Measurements from ENCODE around the gene CCSER2. TPM values are rescaled to one million over a fixed set of nuclear protein-coding genes. Genes with fewer than 3 reads are reported as not detected.

Gene CCSER2
- polyA plus RNA-seq, 1 of the 3 experiments (the other 2 are of a cell fraction), result 8.5 TPM

- Histone ChIP-seq H3K27ac (ENCODE audit: low read depth in 2 of 2, low read length in 1 of 2) (no peak overlapping the region), H3K4me2 (no peak overlapping the region), H3F3A (replicated peaks; ENCODE audit: insufficient read depth) (peaks cover 18% of the 10 kb centered on the region), H3K36me3 (replicated peaks in 1 of 2; ENCODE audit: control insufficient read depth in 1 of 2, insufficient read depth in 2 of 2, low read length in 1 of 2) (no peaks in the 10 kb centered on the region), H3K27me3 (ENCODE audit: insufficient read depth) (no peaks in the 10 kb centered on the region), H3K4me3 (ENCODE audit: low read depth in 2 of 2, low read length in 1 of 2) (no peak overlapping the region), H3K4me1 (ENCODE audit: control insufficient read depth in 1 of 2, insufficient read depth in 2 of 2, low read depth in 1 of 2, low read length in 1 of 2) (peaks cover 13 to 21% of the 10 kb centered on the region in 2 experiments), H2AFZ (ENCODE audit: low read depth) (no peak overlapping the region), H3K9me2 (no peaks in the 10 kb centered on the region), H4K20me1 (ENCODE audit: insufficient read depth) (peaks cover 96% of the 10 kb centered on the region), H3K9me3 (no peaks in the 10 kb centered on the region), H3K9ac (no peak overlapping the region), H3K79me2 (ENCODE audit: insufficient read depth) (peaks cover 99% of the 10 kb centered on the region)
- TF ChIP-seq MXI1 (IDR thresholded peaks at IDR 0.05; ENCODE audit: low read depth, low read length), result no peak
- TF ChIP-seq, protein P1, sequence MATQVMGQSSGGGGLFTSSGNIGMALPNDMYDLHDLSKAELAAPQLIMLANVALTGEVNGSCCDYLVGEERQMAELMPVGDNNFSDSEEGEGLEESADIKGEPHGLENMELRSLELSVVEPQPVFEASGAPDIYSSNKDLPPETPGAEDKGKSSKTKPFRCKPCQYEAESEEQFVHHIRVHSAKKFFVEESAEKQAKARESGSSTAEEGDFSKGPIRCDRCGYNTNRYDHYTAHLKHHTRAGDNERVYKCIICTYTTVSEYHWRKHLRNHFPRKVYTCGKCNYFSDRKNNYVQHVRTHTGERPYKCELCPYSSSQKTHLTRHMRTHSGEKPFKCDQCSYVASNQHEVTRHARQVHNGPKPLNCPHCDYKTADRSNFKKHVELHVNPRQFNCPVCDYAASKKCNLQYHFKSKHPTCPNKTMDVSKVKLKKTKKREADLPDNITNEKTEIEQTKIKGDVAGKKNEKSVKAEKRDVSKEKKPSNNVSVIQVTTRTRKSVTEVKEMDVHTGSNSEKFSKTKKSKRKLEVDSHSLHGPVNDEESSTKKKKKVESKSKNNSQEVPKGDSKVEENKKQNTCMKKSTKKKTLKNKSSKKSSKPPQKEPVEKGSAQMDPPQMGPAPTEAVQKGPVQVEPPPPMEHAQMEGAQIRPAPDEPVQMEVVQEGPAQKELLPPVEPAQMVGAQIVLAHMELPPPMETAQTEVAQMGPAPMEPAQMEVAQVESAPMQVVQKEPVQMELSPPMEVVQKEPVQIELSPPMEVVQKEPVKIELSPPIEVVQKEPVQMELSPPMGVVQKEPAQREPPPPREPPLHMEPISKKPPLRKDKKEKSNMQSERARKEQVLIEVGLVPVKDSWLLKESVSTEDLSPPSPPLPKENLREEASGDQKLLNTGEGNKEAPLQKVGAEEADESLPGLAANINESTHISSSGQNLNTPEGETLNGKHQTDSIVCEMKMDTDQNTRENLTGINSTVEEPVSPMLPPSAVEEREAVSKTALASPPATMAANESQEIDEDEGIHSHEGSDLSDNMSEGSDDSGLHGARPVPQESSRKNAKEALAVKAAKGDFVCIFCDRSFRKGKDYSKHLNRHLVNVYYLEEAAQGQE (IDR thresholded peaks at IDR 0.05; ENCODE audit: low read depth, low read length), result no peak
- no peak for TF ChIP-seq ZBTB33 (IDR thresholded peaks at IDR 0.05; ENCODE audit: borderline replicate concordance, low read depth)
- TF ChIP-seq JUND (IDR thresholded peaks at IDR 0.05), result no peak
- TF ChIP-seq RXRA (IDR thresholded peaks at IDR 0.05; ENCODE audit: borderline replicate concordance, low read depth), result no peak
- no peak for TF ChIP-seq SMC3 (IDR thresholded peaks at IDR 0.05; ENCODE audit: low read depth, low read length)
- TF ChIP-seq ELF1 (IDR thresholded peaks at IDR 0.05), result no peak
- TF ChIP-seq CHD2 (IDR thresholded peaks at IDR 0.05; ENCODE audit: low read length, partially characterized antibody), result no peak
- CTCF ChIA-PET, result interaction anchor here (3.2 to 7.3 kb wide), 2 partner anchors 12 to 197 kb away, joined by 10 to 34 read pairs; no protein-coding TSS in a partner anchor
- 96% methylated on average over 3 of the region's 3 CpGs for WGBS (ENCODE audit: low lambda C conversion rate)
- POLR2A ChIA-PET, result no interaction called here
- no peak for DNase-seq
Measured at GRCh38 chr10:84340187-84340586, 11.8 kb downstream of the CCSER2 start.

GRCh38 chr10:84340632-84341537, 12.5 kb downstream of the CCSER2 start:
- Histone ChIP-seq H3F3A (replicated peaks; ENCODE audit: insufficient read depth) (peaks cover 18% of the 10 kb centered on the region), H3K9me2 (no peaks in the 10 kb centered on the region), H3K4me1 (ENCODE audit: control insufficient read depth in 1 of 2, insufficient read depth in 2 of 2, low read depth in 1 of 2, low read length in 1 of 2) (peaks cover 11 to 21% of the 10 kb centered on the region in 2 experiments), H3K9ac (no peak overlapping the region), H3K27me3 (ENCODE audit: insufficient read depth) (no peaks in the 10 kb centered on the region), H3K27ac (ENCODE audit: low read depth in 2 of 2, low read length in 1 of 2) (no peak overlapping the region), H2AFZ (ENCODE audit: low read depth) (no peak overlapping the region), H3K4me2 (no peak overlapping the region), H3K79me2 (ENCODE audit: insufficient read depth) (peaks cover 99% of the 10 kb centered on the region), H3K9me3 (no peaks in the 10 kb centered on the region), H4K20me1 (ENCODE audit: insufficient read depth) (peaks cover 91% of the 10 kb centered on the region), H3K36me3 (replicated peaks in 1 of 2; ENCODE audit: control insufficient read depth in 1 of 2, insufficient read depth in 2 of 2, low read length in 1 of 2) (no peaks in the 10 kb centered on the region), H3K4me3 (ENCODE audit: low read depth in 2 of 2, low read length in 1 of 2) (no peak overlapping the region)
- 93% methylated on average over 9 of the region's 9 CpGs for WGBS (ENCODE audit: low lambda C conversion rate)
- no peak for DNase-seq
- POLR2A ChIA-PET, result no interaction called here
- CTCF ChIA-PET, result interaction anchor here (1.2 to 7.3 kb wide), 4 partner anchors 11 to 196 kb away, joined by 4 to 34 read pairs (median 8); no protein-coding TSS in a partner anchor
- TF ChIP-seq IRF3 (IDR thresholded peaks at IDR 0.05; ENCODE audit: low read depth, low read length), result no peak
- TF ChIP-seq SIN3A (IDR thresholded peaks at IDR 0.05; ENCODE audit: borderline replicate concordance, low read depth, low read length), result no peak
- TF ChIP-seq, protein P1 (IDR thresholded peaks at IDR 0.05; ENCODE audit: low read depth, low read length), result no peak
- TF ChIP-seq RAD21 (IDR thresholded peaks at IDR 0.05; ENCODE audit: low read length), result no peak
- no peak for TF ChIP-seq MEF2A (IDR thresholded peaks at IDR 0.05; ENCODE audit: borderline replicate concordance, low read depth)
- no peak for TF ChIP-seq RXRA (IDR thresholded peaks at IDR 0.05; ENCODE audit: borderline replicate concordance, low read depth)

Measured in SK-N-SH (cell line).